Activated naive CD4-positive, alpha-beta T cell treated with anti-CD3 and anti-CD28 coated beads for 36 hours (primary cell): Measurements from ENCODE around the gene CDC16. TPM values are rescaled to one million over a fixed set of nuclear protein-coding genes. Genes with fewer than 3 reads are reported as not detected.

ENCODE experiments used
- CTCF ChIA-PET: fragments of 350-600 bp; sonication (Branson Sonifier 250); formaldehyde crosslinking; loops from one replicate; lab custom pipeline; 2021; ENCODE audit warnings: antibody characterized with exemption; lab: Charles Lee
- DNase-seq: peaks from one replicate; pipeline ENCODE4 v3.0.0-alpha.2; 2020
- H3K27ac Mint-ChIP-seq: one replicate; pipeline ENCODE4 v1.8.0; 2021; ENCODE audit warnings: mild to moderate bottlenecking, mixed read lengths
- H3K27me3 Mint-ChIP-seq: one replicate; pipeline ENCODE4 v1.8.0; 2021; ENCODE audit warnings: low read depth, mixed read lengths
- H3K36me3 Mint-ChIP-seq: one replicate; pipeline ENCODE4 v1.8.0; 2021; ENCODE audit warnings: low read depth, mixed read lengths
- H3K4me1 Mint-ChIP-seq: one replicate; pipeline ENCODE4 v1.8.0; 2021; ENCODE audit warnings: low read depth, mixed read lengths
- H3K4me3 Mint-ChIP-seq: one replicate; pipeline ENCODE4 v1.8.0; 2021; ENCODE audit warnings: mild to moderate bottlenecking, moderate library complexity, mixed read lengths
- H3K9me3 Mint-ChIP-seq: one replicate; pipeline ENCODE4 v1.8.0; 2021; ENCODE audit warnings: mixed read lengths
- intact Hi-C: fragments of 100-400 bp; cut with micrococcal nuclease; formaldehyde crosslinking; loops from one replicate; pipeline ENCODE4 v1.15.1; 2023
- total RNA-seq, 2 experiments: library from RNA; stranded (reverse); gene quantifications; one replicate each; pipeline ENCODE4 v1.2.3, GENCODE V29; 2021

Gene CDC16
- total RNA-seq, 2 experiments from 2014 or later: 67.2 to 69.5 TPM

GRCh38 chr13:114286808-114287207 is 52.1 kb downstream of the CDC16 start:
- Mint-ChIP-seq H3K27me3 (no peaks in the 10 kb centered on the region), H3K4me3 (no peak overlapping the region), H3K9me3 (no peaks in the 10 kb centered on the region), H3K27ac (no peak overlapping the region), H3K4me1 (peaks cover 24% of the 10 kb centered on the region), H3K36me3 (peaks cover 46% of the 10 kb centered on the region)
- no peak for DNase-seq
- CTCF ChIA-PET: no interaction called here
- intact Hi-C loops: no loop called here

- CTCF ChIA-PET: no interaction called here
- Mint-ChIP-seq H3K27ac (peak overlapping the region; percentile 30), H3K27me3 (no peaks in the 10 kb centered on the region), H3K4me1 (peaks cover 18% of the 10 kb centered on the region), H3K9me3 (no peaks in the 10 kb centered on the region), H3K36me3 (peaks cover 47% of the 10 kb centered on the region), H3K4me3 (no peak overlapping the region)
- no peak for DNase-seq
- intact Hi-C loops: no loop called here
These were observed 53.5 kb downstream of the CDC16 start for GRCh38 chr13:114288157-114288591.

GRCh38 chr13:114296448-114296847 is 61.8 kb downstream of the CDC16 start:
- Mint-ChIP-seq H3K36me3 (peaks cover 21% of the 10 kb centered on the region), H3K4me3 (no peak overlapping the region), H3K9me3 (no peaks in the 10 kb centered on the region), H3K4me1 (peaks cover 4% of the 10 kb centered on the region), H3K27me3 (no peaks in the 10 kb centered on the region), H3K27ac (no peak overlapping the region)
- CTCF ChIA-PET: interaction anchor here (0.6 kb wide), 1 partner anchor 48 kb away, joined by 3 read pairs; no protein-coding TSS in a partner anchor
- no peak for DNase-seq
- intact Hi-C loops: no loop called here

GRCh38 chr13:114296902-114297301 is 62.2 kb downstream of the CDC16 start:
- intact Hi-C loops: no loop called here
- CTCF ChIA-PET: no interaction called here
- Mint-ChIP-seq H3K9me3 (no peaks in the 10 kb centered on the region), H3K27ac (no peak overlapping the region), H3K4me3 (no peak overlapping the region), H3K4me1 (peaks cover 4% of the 10 kb centered on the region), H3K36me3 (peaks cover 22% of the 10 kb centered on the region), H3K27me3 (no peaks in the 10 kb centered on the region)
- DNase-seq: no peak

GRCh38 chr13:114298866-114299265 is 64.2 kb downstream of the CDC16 start:
- no peaks in the 10 kb centered on the region for H3K27me3 Mint-ChIP-seq
- H3K4me3 Mint-ChIP-seq: no peak overlapping the region
- H3K27ac Mint-ChIP-seq: no peak overlapping the region
- no peak for DNase-seq
- CTCF ChIA-PET: no interaction called here
- H3K9me3 Mint-ChIP-seq: no peaks in the 10 kb centered on the region
- intact Hi-C loops: no loop called here
- H3K4me1 Mint-ChIP-seq: peaks cover 2% of the 10 kb centered on the region
- peaks cover 20% of the 10 kb centered on the region for H3K36me3 Mint-ChIP-seq

- intact Hi-C loops: no loop called here
- CTCF ChIA-PET: no interaction called here
- no peak overlapping the region for H3K4me3 Mint-ChIP-seq
- H3K27ac Mint-ChIP-seq: no peak overlapping the region
- peaks cover 22% of the 10 kb centered on the region for H3K36me3 Mint-ChIP-seq
- H3K4me1 Mint-ChIP-seq: peaks cover 2% of the 10 kb centered on the region
- no peaks in the 10 kb centered on the region for H3K9me3 Mint-ChIP-seq
- DNase-seq: no peak
- no peaks in the 10 kb centered on the region for H3K27me3 Mint-ChIP-seq
These were observed 65.1 kb downstream of the CDC16 start for GRCh38 chr13:114299604-114300305.

- Mint-ChIP-seq H3K4me3 (no peak overlapping the region), H3K27ac (no peak overlapping the region), H3K9me3 (no peaks in the 10 kb centered on the region), H3K36me3 (peaks cover 30% of the 10 kb centered on the region), H3K4me1 (no peaks in the 10 kb centered on the region), H3K27me3 (no peaks in the 10 kb centered on the region)
- intact Hi-C loops: no loop called here
- DNase-seq: no peak
- CTCF ChIA-PET: interaction anchor here (1.0 kb wide), 1 partner anchor 10 kb away, joined by 3 read pairs; no protein-coding TSS in a partner anchor
These were observed 69.1 kb downstream of the CDC16 start for GRCh38 chr13:114303700-114304327.

GRCh38 chr13:114304346-114305034 is 69.8 kb downstream of the CDC16 start:
- Mint-ChIP-seq H3K4me3 (no peak overlapping the region), H3K4me1 (no peaks in the 10 kb centered on the region), H3K27ac (no peak overlapping the region), H3K27me3 (no peaks in the 10 kb centered on the region), H3K36me3 (peaks cover 30% of the 10 kb centered on the region), H3K9me3 (no peaks in the 10 kb centered on the region)
- intact Hi-C loops: no loop called here
- no peak for DNase-seq
- CTCF ChIA-PET: no interaction called here

GRCh38 chr13:114309086-114309485 is 74.4 kb downstream of the CDC16 start:
- intact Hi-C loops: no loop called here
- Mint-ChIP-seq H3K9me3 (no peaks in the 10 kb centered on the region), H3K4me1 (peaks cover 14% of the 10 kb centered on the region), H3K27ac (no peak overlapping the region), H3K27me3 (no peaks in the 10 kb centered on the region), H3K36me3 (peaks cover 18% of the 10 kb centered on the region), H3K4me3 (no peak overlapping the region)
- no peak for DNase-seq
- CTCF ChIA-PET: no interaction called here

GRCh38 chr13:114309806-114310410 is 75.2 kb downstream of the CDC16 start:
- Mint-ChIP-seq H3K9me3 (no peaks in the 10 kb centered on the region), H3K4me3 (no peak overlapping the region), H3K36me3 (peaks cover 16% of the 10 kb centered on the region), H3K27me3 (no peaks in the 10 kb centered on the region), H3K4me1 (peaks cover 14% of the 10 kb centered on the region), H3K27ac (no peak overlapping the region)
- DNase-seq: no peak
- CTCF ChIA-PET: interaction anchor here (0.7 kb wide), 1 partner anchor 83 kb away, joined by 6 read pairs; no protein-coding TSS in a partner anchor
- intact Hi-C loops: no loop called here

GRCh38 chr13:114310956-114311355 is 76.3 kb downstream of the CDC16 start:
- CTCF ChIA-PET: interaction anchor here (0.7 kb wide), 1 partner anchor 84 kb away, joined by 6 read pairs; no protein-coding TSS in a partner anchor
- no peak overlapping the region for H3K4me3 Mint-ChIP-seq
- no peak overlapping the region for H3K27ac Mint-ChIP-seq
- no peaks in the 10 kb centered on the region for H3K27me3 Mint-ChIP-seq
- no peak for DNase-seq
- peaks cover 22% of the 10 kb centered on the region for H3K36me3 Mint-ChIP-seq
- peaks cover 22% of the 10 kb centered on the region for H3K4me1 Mint-ChIP-seq
- H3K9me3 Mint-ChIP-seq: no peaks in the 10 kb centered on the region
- intact Hi-C loops: no loop called here

- CTCF ChIA-PET: no interaction called here
- H3K4me1 Mint-ChIP-seq: peaks cover 25% of the 10 kb centered on the region
- H3K27ac Mint-ChIP-seq: no peak overlapping the region
- no peaks in the 10 kb centered on the region for H3K27me3 Mint-ChIP-seq
- intact Hi-C loops: no loop called here
- no peaks in the 10 kb centered on the region for H3K9me3 Mint-ChIP-seq
- H3K4me3 Mint-ChIP-seq: no peak overlapping the region
- no peak for DNase-seq
- peaks cover 19% of the 10 kb centered on the region for H3K36me3 Mint-ChIP-seq
These were observed 76.7 kb downstream of the CDC16 start for GRCh38 chr13:114311387-114311786.
